ENCODE data around the gene PPL. TPM values are rescaled to one million over a fixed set of nuclear protein-coding genes. Genes with fewer than 3 reads are reported as not detected.
A peak's percentile ranks its signal among the peaks of the same experiment; 100 is the strongest.

PPL gene
- total and polyA plus RNA-seq, 2 of the 13 experiments (the other 11 are each of a cell fraction or from before 2014, with no cell fraction given) = 5.7 to 6.6 TPM

GRCh38 chr16:4946917-4947316 lies 10.0 kb upstream of the PPL start (continued):
- TF ChIP-seq FOXP1 (IDR thresholded peaks at IDR 0.05) (peak; percentile 18; the same call in 1 of the 2 replicates), FOXP1 (CRISPR knock-in tag; IDR thresholded peaks at IDR 0.05) (no peak), NONO (IDR thresholded peaks at IDR 0.05) (0 out of 2 replicates have a peak, but pooled peaks have one; percentile 78), NONO (CRISPR knock-in tag; conservative IDR thresholded peaks at IDR 0.05) (no peak), ASH2L (IDR thresholded peaks at IDR 0.05; ENCODE audit: insufficient read length, low read depth, low read length) (no peak), STAT5B (CRISPR knock-in tag; IDR thresholded peaks at IDR 0.05) (no peak), BORCS8-MEF2B (CRISPR knock-in tag; IDR thresholded peaks at IDR 0.05) (no peak), ZNF766 (CRISPR knock-in tag; IDR thresholded peaks at IDR 0.05; ENCODE audit: borderline replicate concordance) (no peak), MNT (IDR thresholded peaks at IDR 0.05) (peak; percentile 35), CHCHD3 (CRISPR knock-in tag; IDR thresholded peaks at IDR 0.05) (no peak), FOXK2 (IDR thresholded peaks at IDR 0.05) (peak; percentile 28; the same call in 1 of the 2 replicates)
- TF ChIP-seq, protein P1, sequence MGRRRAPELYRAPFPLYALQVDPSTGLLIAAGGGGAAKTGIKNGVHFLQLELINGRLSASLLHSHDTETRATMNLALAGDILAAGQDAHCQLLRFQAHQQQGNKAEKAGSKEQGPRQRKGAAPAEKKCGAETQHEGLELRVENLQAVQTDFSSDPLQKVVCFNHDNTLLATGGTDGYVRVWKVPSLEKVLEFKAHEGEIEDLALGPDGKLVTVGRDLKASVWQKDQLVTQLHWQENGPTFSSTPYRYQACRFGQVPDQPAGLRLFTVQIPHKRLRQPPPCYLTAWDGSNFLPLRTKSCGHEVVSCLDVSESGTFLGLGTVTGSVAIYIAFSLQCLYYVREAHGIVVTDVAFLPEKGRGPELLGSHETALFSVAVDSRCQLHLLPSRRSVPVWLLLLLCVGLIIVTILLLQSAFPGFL (CRISPR knock-in tag; IDR thresholded peaks at IDR 0.05) = no peak

All from HepG2 (cell line).